ENCODE measurements around the gene UFM1. TPM values are rescaled to one million over a fixed set of nuclear protein-coding genes. Genes with fewer than 3 reads are reported as not detected.

Gene UFM1
- total RNA-seq, 2 experiments from 2014 or later = 46.9 to 48.1 TPM

GRCh38 chr13:38412266-38412665, 62.6 kb downstream of the UFM1 start:
- POLR2A ChIA-PET = no interaction called here

More at GRCh38 chr13:38412266-38412665, 62.6 kb downstream of the UFM1 start:
- CTCF ChIA-PET = no interaction called here

All from activated CD8-positive, alpha-beta memory T cell treated with anti-CD3 and anti-CD28 coated beads for 36 hours (primary cell).